Mammary epithelial cell (primary cell): ENCODE data around the gene TBC1D2.

ENCODE experiments used
- CTCF ChIP-seq, 2 donors: IDR thresholded peaks in 1 of 2; conservative IDR thresholded peaks in 1 of 2; 2 replicates each; pipeline ENCODE4 v1.5.1; 2011 to 2012; ENCODE audit warnings: inconsistent platforms in 2 of 2, low read length in 2 of 2, mild to moderate bottlenecking in 2 of 2, control low read depth in 1 of 2, low read depth in 1 of 2; ENCODE audit not compliant: insufficient read depth in 1 of 2; ENCODE audit errors: extremely low read depth in 1 of 2
- EZH2 ChIP-seq: IDR thresholded peaks from 2 replicates; pipeline ENCODE4 v1.6.1; 2012; ENCODE audit warnings: low read length, inconsistent platforms, borderline replicate concordance

GRCh38 chr9:98159301-98159700, 96.1 kb downstream of the TBC1D2 start:
- no peak for TF ChIP-seq CTCF (conservative IDR thresholded peaks at IDR 0.05 in 1 of 2, IDR thresholded peaks at IDR 0.05 in 1 of 2; ENCODE audit: extremely low read depth in 1 of 2, insufficient read depth in 1 of 2, low read depth in 1 of 2, low read length in 2 of 2)
- TF ChIP-seq EZH2, result no peak
